WTC11 (cell line): ENCODE measurements around the gene TMEM176B.
A peak's percentile ranks its signal among the peaks of the same experiment; 100 is the strongest.
"Not testable (repeated sequence)": the region's sequence is repeated elsewhere in the genome, so short reads cannot be mapped to it uniquely, and the experiment has no call there.

Source experiments
- ATF1 ChIP-seq: sonication (generic); formaldehyde crosslinking; IDR thresholded peaks from 2 replicates; pipeline ENCODE4 v1.8.1; 2023; ENCODE audit warnings: mild to moderate bottlenecking, moderate library complexity, missing genetic modification reagents
- ATF3 ChIP-seq: sonication (generic); formaldehyde crosslinking; conservative IDR thresholded peaks from 2 replicates; pipeline ENCODE4 v1.8.1; 2022; ENCODE audit warnings: mild to moderate bottlenecking, missing genetic modification reagents
- CBFB ChIP-seq: sonication (generic); formaldehyde crosslinking; IDR thresholded peaks from 2 replicates; pipeline ENCODE4 v1.8.1; 2022; ENCODE audit warnings: mild to moderate bottlenecking, low read depth, missing genetic modification reagents
- FOXK1 ChIP-seq: sonication (generic); formaldehyde crosslinking; IDR thresholded peaks from 2 replicates; pipeline ENCODE4 v1.8.0; 2022; ENCODE audit warnings: mild to moderate bottlenecking, moderate library complexity, missing genetic modification reagents
- GABPB1 ChIP-seq: sonication (generic); formaldehyde crosslinking; IDR thresholded peaks from 2 replicates; pipeline ENCODE4 v1.8.1; 2023; ENCODE audit warnings: mild to moderate bottlenecking, missing genetic modification reagents
- JUN ChIP-seq: sonication (generic); formaldehyde crosslinking; IDR thresholded peaks from 2 replicates; pipeline ENCODE4 v1.8.0; 2023; ENCODE audit warnings: mild to moderate bottlenecking, missing genetic modification reagents
- SP1 ChIP-seq: sonication (generic); formaldehyde crosslinking; conservative IDR thresholded peaks from 2 replicates; pipeline ENCODE4 v1.8.1; 2022; ENCODE audit warnings: missing genetic modification reagents
- ZNF281 ChIP-seq: sonication (generic); formaldehyde crosslinking; IDR thresholded peaks from 2 replicates; pipeline ENCODE4 v1.8.0; 2023; ENCODE audit warnings: mild to moderate bottlenecking, missing genetic modification reagents
- TF ChIP-seq, protein P1 (sequence below): fragments of 200-600 bp; IDR thresholded peaks from 2 replicates; pipeline ENCODE4 v1.8.0; 2022; ENCODE audit warnings: antibody characterized with exemption
- TF ChIP-seq, protein P2 (sequence below): sonication (generic); formaldehyde crosslinking; IDR thresholded peaks from 2 replicates; pipeline ENCODE4 v1.8.1; 2022; ENCODE audit warnings: missing genetic modification reagents, borderline replicate concordance
- TF ChIP-seq, protein P3 (sequence below): sonication (generic); formaldehyde crosslinking; IDR thresholded peaks from 2 replicates; pipeline ENCODE4 v1.8.0; 2022; ENCODE audit warnings: mild to moderate bottlenecking, missing genetic modification reagents

DNA sequence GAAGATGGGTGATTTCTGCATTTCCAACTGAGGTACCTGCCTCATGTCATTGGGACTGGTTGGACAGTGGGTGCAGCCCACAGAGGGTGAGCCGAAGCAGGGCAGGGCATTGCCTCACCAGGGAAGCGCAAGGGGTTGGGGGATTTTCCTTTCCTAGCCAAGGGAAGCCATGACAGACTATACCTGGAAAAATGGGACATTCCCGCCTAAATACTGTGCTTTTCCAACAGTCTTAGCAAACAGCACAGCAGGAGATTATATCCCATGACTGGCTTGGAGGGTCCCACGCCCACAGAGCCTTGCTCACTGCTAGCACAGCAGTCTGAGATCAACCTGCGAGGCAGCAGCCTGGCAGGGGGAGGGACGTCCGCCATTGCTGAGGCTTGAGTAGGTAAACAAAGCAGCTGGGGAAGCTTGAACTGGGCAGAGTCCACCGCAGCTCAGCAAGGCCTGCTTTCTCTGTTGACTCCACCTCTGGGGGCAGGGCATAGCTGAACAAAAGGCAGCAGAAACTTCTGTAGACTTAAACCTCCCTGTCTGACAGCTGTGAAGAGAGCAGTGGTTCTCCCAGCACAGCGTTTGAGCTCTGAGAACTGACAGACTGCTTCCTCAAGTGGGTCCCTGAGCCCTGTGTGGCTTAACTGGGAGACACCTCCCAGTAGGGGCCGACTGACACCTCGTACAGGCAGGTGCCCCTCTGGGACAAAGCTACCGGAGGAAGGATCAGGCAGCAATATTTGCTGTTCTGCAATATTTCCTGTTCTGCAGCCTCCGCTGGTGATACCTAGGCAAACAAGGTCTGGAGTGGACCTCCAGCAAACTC, 7.7 kb upstream of the TMEM176B start:
- TF ChIP-seq, protein P1, sequence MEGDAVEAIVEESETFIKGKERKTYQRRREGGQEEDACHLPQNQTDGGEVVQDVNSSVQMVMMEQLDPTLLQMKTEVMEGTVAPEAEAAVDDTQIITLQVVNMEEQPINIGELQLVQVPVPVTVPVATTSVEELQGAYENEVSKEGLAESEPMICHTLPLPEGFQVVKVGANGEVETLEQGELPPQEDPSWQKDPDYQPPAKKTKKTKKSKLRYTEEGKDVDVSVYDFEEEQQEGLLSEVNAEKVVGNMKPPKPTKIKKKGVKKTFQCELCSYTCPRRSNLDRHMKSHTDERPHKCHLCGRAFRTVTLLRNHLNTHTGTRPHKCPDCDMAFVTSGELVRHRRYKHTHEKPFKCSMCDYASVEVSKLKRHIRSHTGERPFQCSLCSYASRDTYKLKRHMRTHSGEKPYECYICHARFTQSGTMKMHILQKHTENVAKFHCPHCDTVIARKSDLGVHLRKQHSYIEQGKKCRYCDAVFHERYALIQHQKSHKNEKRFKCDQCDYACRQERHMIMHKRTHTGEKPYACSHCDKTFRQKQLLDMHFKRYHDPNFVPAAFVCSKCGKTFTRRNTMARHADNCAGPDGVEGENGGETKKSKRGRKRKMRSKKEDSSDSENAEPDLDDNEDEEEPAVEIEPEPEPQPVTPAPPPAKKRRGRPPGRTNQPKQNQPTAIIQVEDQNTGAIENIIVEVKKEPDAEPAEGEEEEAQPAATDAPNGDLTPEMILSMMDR: not testable (repeated sequence)
- TF ChIP-seq, protein P2, sequence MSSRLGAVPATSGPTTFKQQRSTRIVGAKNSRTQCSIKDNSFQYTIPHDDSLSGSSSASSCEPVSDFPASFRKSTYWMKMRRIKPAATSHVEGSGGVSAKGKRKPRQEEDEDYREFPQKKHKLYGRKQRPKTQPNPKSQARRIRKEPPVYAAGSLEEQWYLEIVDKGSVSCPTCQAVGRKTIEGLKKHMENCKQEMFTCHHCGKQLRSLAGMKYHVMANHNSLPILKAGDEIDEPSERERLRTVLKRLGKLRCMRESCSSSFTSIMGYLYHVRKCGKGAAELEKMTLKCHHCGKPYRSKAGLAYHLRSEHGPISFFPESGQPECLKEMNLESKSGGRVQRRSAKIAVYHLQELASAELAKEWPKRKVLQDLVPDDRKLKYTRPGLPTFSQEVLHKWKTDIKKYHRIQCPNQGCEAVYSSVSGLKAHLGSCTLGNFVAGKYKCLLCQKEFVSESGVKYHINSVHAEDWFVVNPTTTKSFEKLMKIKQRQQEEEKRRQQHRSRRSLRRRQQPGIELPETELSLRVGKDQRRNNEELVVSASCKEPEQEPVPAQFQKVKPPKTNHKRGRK: not testable (repeated sequence)
- not testable (repeated sequence) for TF ChIP-seq CBFB (CRISPR knock-in tag); ATF3 (CRISPR knock-in tag); JUN (CRISPR knock-in tag); SP1 (CRISPR knock-in tag); ATF1 (CRISPR knock-in tag); FOXK1; ZNF281
- peak; percentile 31; the same call in 1 of the 2 replicates for TF ChIP-seq GABPB1 (CRISPR knock-in tag)
- TF ChIP-seq, protein P3, sequence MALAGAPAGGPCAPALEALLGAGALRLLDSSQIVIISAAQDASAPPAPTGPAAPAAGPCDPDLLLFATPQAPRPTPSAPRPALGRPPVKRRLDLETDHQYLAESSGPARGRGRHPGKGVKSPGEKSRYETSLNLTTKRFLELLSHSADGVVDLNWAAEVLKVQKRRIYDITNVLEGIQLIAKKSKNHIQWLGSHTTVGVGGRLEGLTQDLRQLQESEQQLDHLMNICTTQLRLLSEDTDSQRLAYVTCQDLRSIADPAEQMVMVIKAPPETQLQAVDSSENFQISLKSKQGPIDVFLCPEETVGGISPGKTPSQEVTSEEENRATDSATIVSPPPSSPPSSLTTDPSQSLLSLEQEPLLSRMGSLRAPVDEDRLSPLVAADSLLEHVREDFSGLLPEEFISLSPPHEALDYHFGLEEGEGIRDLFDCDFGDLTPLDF (CRISPR knock-in tag): not testable (repeated sequence)
